ENCODE measurements around the gene GAL3ST2.

DNA sequence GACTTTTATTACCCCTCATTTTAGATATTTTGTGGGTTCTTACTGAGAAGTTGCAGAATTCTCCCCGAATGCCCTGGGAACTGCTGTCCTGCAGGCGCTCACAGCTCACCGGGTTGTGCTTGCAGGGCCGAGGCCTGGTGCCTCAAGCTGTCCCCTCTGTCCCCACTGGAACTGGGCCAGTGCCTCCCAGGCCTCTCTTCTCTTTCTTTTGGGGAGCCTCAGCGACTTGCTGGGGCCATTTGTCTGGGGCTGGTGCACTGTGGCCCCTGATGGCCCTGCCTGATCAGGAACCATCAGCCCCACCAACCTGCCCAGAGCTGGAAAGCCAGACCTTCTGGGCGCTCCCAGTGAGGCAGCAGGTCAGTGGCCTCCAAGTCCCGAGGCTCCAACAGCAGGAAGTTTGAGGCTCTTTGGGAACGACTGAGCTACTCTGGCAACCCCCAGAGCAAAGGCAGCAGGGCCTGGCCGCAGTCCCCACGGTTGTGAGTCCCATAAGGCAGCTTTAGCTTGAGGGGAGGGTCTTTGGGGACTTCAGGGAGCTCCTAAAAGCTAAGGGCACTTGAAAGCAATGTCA lies 17.7 kb downstream of the GAL3ST2 start:
- TF ChIP-seq, protein P1, sequence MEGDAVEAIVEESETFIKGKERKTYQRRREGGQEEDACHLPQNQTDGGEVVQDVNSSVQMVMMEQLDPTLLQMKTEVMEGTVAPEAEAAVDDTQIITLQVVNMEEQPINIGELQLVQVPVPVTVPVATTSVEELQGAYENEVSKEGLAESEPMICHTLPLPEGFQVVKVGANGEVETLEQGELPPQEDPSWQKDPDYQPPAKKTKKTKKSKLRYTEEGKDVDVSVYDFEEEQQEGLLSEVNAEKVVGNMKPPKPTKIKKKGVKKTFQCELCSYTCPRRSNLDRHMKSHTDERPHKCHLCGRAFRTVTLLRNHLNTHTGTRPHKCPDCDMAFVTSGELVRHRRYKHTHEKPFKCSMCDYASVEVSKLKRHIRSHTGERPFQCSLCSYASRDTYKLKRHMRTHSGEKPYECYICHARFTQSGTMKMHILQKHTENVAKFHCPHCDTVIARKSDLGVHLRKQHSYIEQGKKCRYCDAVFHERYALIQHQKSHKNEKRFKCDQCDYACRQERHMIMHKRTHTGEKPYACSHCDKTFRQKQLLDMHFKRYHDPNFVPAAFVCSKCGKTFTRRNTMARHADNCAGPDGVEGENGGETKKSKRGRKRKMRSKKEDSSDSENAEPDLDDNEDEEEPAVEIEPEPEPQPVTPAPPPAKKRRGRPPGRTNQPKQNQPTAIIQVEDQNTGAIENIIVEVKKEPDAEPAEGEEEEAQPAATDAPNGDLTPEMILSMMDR (IDR thresholded peaks at IDR 0.05) = no peak
- TF ChIP-seq POLR2A (IDR thresholded peaks at IDR 0.05) (no peak), EP300 (IDR thresholded peaks at IDR 0.05; ENCODE audit: low read depth) (no peak)
